Keratinocyte (primary cell): ENCODE results near the gene SLC8A3. TPM values are rescaled to one million over a fixed set of nuclear protein-coding genes. Genes with fewer than 3 reads are reported as not detected.

ENCODE experiments used
- DNase-seq: peaks from one replicate; pipeline ENCODE4 v3.0.0-alpha.2; 2011; ENCODE audit warnings: low read depth, missing footprints, low spot score
- FAIRE-seq: peaks from 2 replicates; lab custom pipeline; 2011; peaks lifted over from hg19 to GRCh38; lab: Jason Lieb, UNC
- H2AFZ ChIP-seq: 2 replicates; pipeline ENCODE4 v1.6.0; 2012; ENCODE audit warnings: low read length, control low read depth, inconsistent platforms; ENCODE audit not compliant: control insufficient read depth
- H3K27ac ChIP-seq: 2 replicates; pipeline ENCODE4 v1.5.1; 2011; ENCODE audit warnings: low read length; ENCODE audit not compliant: control insufficient read depth, insufficient read depth
- H3K27me3 ChIP-seq: 3 replicates; pipeline ENCODE4 v1.6.0; 2011; ENCODE audit warnings: low read length; ENCODE audit not compliant: control insufficient read depth, insufficient read depth; ENCODE audit errors: extremely low read depth
- H3K36me3 ChIP-seq, 2 experiments: 2 replicates in 1 of 2; 3 replicates in 1 of 2; pipeline ENCODE4 v1.5.1; 2011; ENCODE audit warnings: low read length in 2 of 2, mild to moderate bottlenecking in 1 of 2; ENCODE audit not compliant: control insufficient read depth in 2 of 2, insufficient read depth in 2 of 2; ENCODE audit errors: extremely low read depth in 1 of 2
- H3K4me1 ChIP-seq: 3 replicates; pipeline ENCODE4 v1.5.1; 2011; ENCODE audit warnings: low read length; ENCODE audit not compliant: control insufficient read depth, insufficient read depth; ENCODE audit errors: extremely low read depth
- H3K4me2 ChIP-seq: 3 replicates; pipeline ENCODE4 v1.6.0; 2011; ENCODE audit warnings: low read depth, low read length; ENCODE audit not compliant: control insufficient read depth, insufficient read depth; ENCODE audit errors: extremely low read depth
- H3K4me3 ChIP-seq, 3 experiments: fragments of 200-600 bp in 1 of 3; sonication (generic) in 1 of 3; 2 replicates in 2 of 3; 3 replicates in 1 of 3; pipeline ENCODE4 v1.5.1; 2011 to 2016; ENCODE audit warnings: low read length in 3 of 3, mild to moderate bottlenecking in 3 of 3, control low read depth in 2 of 3, inconsistent platforms in 1 of 3, low read depth in 1 of 3, mixed read lengths in 1 of 3, mixed run types in 1 of 3, moderate library complexity in 1 of 3; ENCODE audit not compliant: control insufficient read depth in 2 of 3, insufficient read depth in 2 of 3; ENCODE audit errors: extremely low read depth in 1 of 3
- H3K79me2 ChIP-seq: 2 replicates; pipeline ENCODE4 v1.6.0; 2012; ENCODE audit warnings: low read length; ENCODE audit not compliant: control insufficient read depth, insufficient read depth
- H3K9ac ChIP-seq: 3 replicates; pipeline ENCODE4 v1.6.0; 2011; ENCODE audit warnings: low read length; ENCODE audit not compliant: control insufficient read depth, insufficient read depth; ENCODE audit errors: extremely low read depth
- H3K9me1 ChIP-seq: 3 replicates; pipeline ENCODE4 v1.6.0; 2011; ENCODE audit warnings: low read length; ENCODE audit not compliant: control insufficient read depth, insufficient read depth; ENCODE audit errors: extremely low read depth
- H3K9me3 ChIP-seq: 2 replicates; pipeline ENCODE4 v1.5.1; 2012; ENCODE audit warnings: low read depth, low read length; ENCODE audit not compliant: control insufficient read depth
- H4K20me1 ChIP-seq: 3 replicates; pipeline ENCODE4 v1.6.0; 2011; ENCODE audit warnings: low read length; ENCODE audit not compliant: control insufficient read depth, insufficient read depth; ENCODE audit errors: extremely low read depth
- CTCF ChIP-seq, 3 experiments: IDR thresholded peaks in 1 of 3; conservative IDR thresholded peaks in 1 of 3; optimal IDR thresholded peaks in 1 of 3; 2 replicates in 2 of 3; 3 replicates in 1 of 3; pipeline versions ENCODE3 to v1.5.1; 2011; ENCODE audit warnings: low read length in 3 of 3, mild to moderate bottlenecking in 3 of 3, moderate library complexity in 2 of 3, control low read depth in 1 of 3, inconsistent platforms in 1 of 3; ENCODE audit not compliant: insufficient read depth in 2 of 3; ENCODE audit errors: extremely low read depth in 1 of 3
- EZH2 ChIP-seq: IDR thresholded peaks from one replicate; pipeline ENCODE4 v1.6.1; 2012; ENCODE audit warnings: inconsistent platforms, mild to moderate bottlenecking, low read length, moderate library complexity
- dilution Hi-C: fragments of 300-500 bp; cut with MboI; formaldehyde crosslinking; loops from one replicate; pipeline ENCODE4 v1.7.0; 2020; ENCODE audit warnings: low sequenced_read_pairs; ENCODE audit not compliant: extremely low pct_ligation_motif_present
- polyA plus RNA-seq, 5 experiments: library from polyadenylated mRNA; depleted of rRNA in 3 of 5; stranded (reverse) in 3 of 5; stranded (forward) in 1 of 5; unstranded in 1 of 5; fragments of >200 nt; gene quantifications; 1 replicate in 1 of 5; 2 replicates in 3 of 5; 3 replicates in 1 of 5; pipeline versions ENCODE4 v1.2.1 to v1.2.3, GENCODE V29; 2011 to 2012; ENCODE audit warnings: missing spikeins in 2 of 5, low read depth in 1 of 5, low replicate concordance in 1 of 5

Gene SLC8A3
- polyA plus RNA-seq, 1 donor (not counting 4 experiments of a cell fraction or from before 2014, with no cell fraction given): not detected

GRCh38 chr14:70186900-70187451, 1.8 kb downstream of the SLC8A3 start:
- Histone ChIP-seq H3K4me3 (peak overlapping the region in 1 of 3 experiments; percentile 48), H3K9ac (no peak overlapping the region), H3K79me2 (no peaks in the 10 kb centered on the region), H4K20me1 (no peaks in the 10 kb centered on the region), H3K9me3 (no peaks in the 10 kb centered on the region), H3K36me3 (no peaks in the 10 kb centered on the region), H3K4me2 (peak overlapping the region; percentile 82), H3K9me1 (no peaks in the 10 kb centered on the region), H2AFZ (no peak overlapping the region), H3K4me1 (peaks cover 9% of the 10 kb centered on the region), H3K27ac (no peak overlapping the region), H3K27me3 (peaks cover 44% of the 10 kb centered on the region)
- no peak for FAIRE-seq
- TF ChIP-seq EZH2 (no peak), CTCF (optimal IDR thresholded peaks at IDR 0.05 in 1 of 3, IDR thresholded peaks at IDR 0.05 in 1 of 3, conservative IDR thresholded peaks at IDR 0.05 in 1 of 3; ENCODE audit: extremely low read depth in 1 of 3, insufficient read depth in 2 of 3, low read length in 3 of 3) (no peak)
- DNase-seq: no peak
- dilution Hi-C loops: no loop called here

- Histone ChIP-seq H4K20me1 (no peaks in the 10 kb centered on the region), H3K9ac (no peak overlapping the region), H3K79me2 (no peaks in the 10 kb centered on the region), H3K9me3 (no peaks in the 10 kb centered on the region), H3K36me3 (no peaks in the 10 kb centered on the region), H3K27ac (no peak overlapping the region), H3K4me1 (peaks cover 5% of the 10 kb centered on the region), H2AFZ (no peak overlapping the region), H3K9me1 (no peaks in the 10 kb centered on the region), H3K27me3 (peaks cover 29% of the 10 kb centered on the region), H3K4me2 (no peak overlapping the region), H3K4me3 (no peak overlapping the region)
- TF ChIP-seq EZH2 (no peak), CTCF (optimal IDR thresholded peaks at IDR 0.05 in 1 of 3, IDR thresholded peaks at IDR 0.05 in 1 of 3, conservative IDR thresholded peaks at IDR 0.05 in 1 of 3; ENCODE audit: extremely low read depth in 1 of 3, insufficient read depth in 2 of 3, low read length in 3 of 3) (no peak)
- DNase-seq: no peak
- no peak for FAIRE-seq
- dilution Hi-C loops: no loop called here
Measured at GRCh38 chr14:70183991-70184390, 4.8 kb downstream of the SLC8A3 start.
